ENCODE results near the gene GNAO1.

The GNAO1 gene

GRCh38 chr16:56265184-56265583 lies 73.9 kb downstream of the GNAO1 start:
- DNase-seq (ENCODE audit: low spot score): no peak

GRCh38 chr16:56265746-56266145 lies 74.5 kb downstream of the GNAO1 start:
- no peak for DNase-seq (ENCODE audit: low spot score)

GRCh38 chr16:56266641-56267607 lies 75.6 kb downstream of the GNAO1 start:
- DNase-seq (ENCODE audit: low spot score): no peak

GRCh38 chr16:56267888-56268287 lies 76.6 kb downstream of the GNAO1 start:
- peak; percentile 17 for DNase-seq (ENCODE audit: low spot score)

- no peak for DNase-seq (ENCODE audit: low spot score)
Measured at GRCh38 chr16:56268799-56269198, 77.5 kb downstream of the GNAO1 start.

- DNase-seq (ENCODE audit: low spot score): peak; percentile 27
Measured at GRCh38 chr16:56269281-56269680, 78.0 kb downstream of the GNAO1 start.

- peak; percentile 75 for DNase-seq (ENCODE audit: low spot score)
Measured at GRCh38 chr16:56269811-56270684, 78.8 kb downstream of the GNAO1 start.

GRCh38 chr16:56270828-56271227 lies 79.5 kb downstream of the GNAO1 start:
- no peak for DNase-seq (ENCODE audit: low spot score)

- no peak for DNase-seq (ENCODE audit: low spot score)
Measured at GRCh38 chr16:56272583-56272894, 81.2 kb downstream of the GNAO1 start.

- no peak for DNase-seq (ENCODE audit: low spot score)
Measured at GRCh38 chr16:56273615-56274014, 82.3 kb downstream of the GNAO1 start.

GRCh38 chr16:56274369-56274768 lies 83.1 kb downstream of the GNAO1 start:
- DNase-seq (ENCODE audit: low spot score): no peak

GRCh38 chr16:56275076-56275475 lies 83.8 kb downstream of the GNAO1 start:
- DNase-seq (ENCODE audit: low spot score): no peak

- no peak for DNase-seq (ENCODE audit: low spot score)
Measured at GRCh38 chr16:56275801-56276200, 84.5 kb downstream of the GNAO1 start.

GRCh38 chr16:56277075-56277474 lies 85.8 kb downstream of the GNAO1 start:
- DNase-seq (ENCODE audit: low spot score): no peak

- DNase-seq (ENCODE audit: low spot score): no peak
Measured at GRCh38 chr16:56278196-56278855, 87.0 kb downstream of the GNAO1 start.

GRCh38 chr16:56279132-56279531 lies 87.8 kb downstream of the GNAO1 start:
- no peak for DNase-seq (ENCODE audit: low spot score)

- no peak for DNase-seq (ENCODE audit: low spot score)
Measured at GRCh38 chr16:56279914-56280313, 88.6 kb downstream of the GNAO1 start.

GRCh38 chr16:56281249-56281805 lies 90.0 kb downstream of the GNAO1 start:
- DNase-seq (ENCODE audit: low spot score): no peak

GRCh38 chr16:56282451-56282850 lies 91.2 kb downstream of the GNAO1 start:
- no peak for DNase-seq (ENCODE audit: low spot score)

GRCh38 chr16:56284521-56284920 lies 93.2 kb downstream of the GNAO1 start:
- DNase-seq (ENCODE audit: low spot score): no peak

- DNase-seq (ENCODE audit: low spot score): no peak
Measured at GRCh38 chr16:56286809-56287208, 95.5 kb downstream of the GNAO1 start.

- DNase-seq (ENCODE audit: low spot score): no peak
Measured at GRCh38 chr16:56288019-56288418, 96.7 kb downstream of the GNAO1 start.

Data from SK-N-DZ (cell line).